Lower lobe of right lung (tissue), 2 donors: ENCODE results near the gene ANKS6. TPM values are rescaled to one million over a fixed set of nuclear protein-coding genes. Genes with fewer than 3 reads are reported as not detected.

Experiments used
- ATAC-seq, 2 donors: fragments of 200-7000 bp; cut with Tn5 transposase; one replicate each; pipeline ENCODE4 v1.9.1; 2020 to 2022; ENCODE audit warnings: mild to moderate bottlenecking in 2 of 2, moderate library complexity in 2 of 2
- DNase-seq: peaks from one replicate; pipeline ENCODE4 v3.0.0-alpha.2; 2020
- H3K27ac ChIP-seq: fragments of 200-600 bp; one replicate; pipeline ENCODE4 v1.8.0; 2022
- H3K27me3 ChIP-seq: fragments of 200-600 bp; one replicate; pipeline ENCODE4 v1.8.0; 2022; ENCODE audit warnings: low read depth
- H3K36me3 ChIP-seq: fragments of 200-600 bp; one replicate; pipeline ENCODE4 v1.8.0; 2022; ENCODE audit warnings: mild to moderate bottlenecking
- H3K4me1 ChIP-seq: fragments of 200-600 bp; one replicate; pipeline ENCODE4 v1.8.0; 2022
- H3K4me3 ChIP-seq: fragments of 200-600 bp; one replicate; pipeline ENCODE4 v1.8.0; 2022; ENCODE audit warnings: mild to moderate bottlenecking
- H3K9me3 ChIP-seq: fragments of 200-600 bp; one replicate; pipeline ENCODE4 v1.8.0; 2022
- CTCF ChIP-seq: fragments of 200-600 bp; IDR thresholded peaks from one replicate; pipeline ENCODE4 v1.8.0; 2022; ENCODE audit warnings: antibody characterized with exemption, mild to moderate bottlenecking
- intact Hi-C: fragments of 100-400 bp; cut with DNase I; formaldehyde crosslinking; loops from one replicate; pipeline ENCODE4 v1.11.0; 2022
- total RNA-seq: library from RNA; stranded (reverse); fragmentation: NEBNext Ultra II Directional; extraction: Animal tissue kit (Norgen Biotek cat#: 25700); gene quantifications from one replicate; pipeline ENCODE4 v1.2.1, GENCODE V29; 2021
- donor health status: DM: no; HTN: yes; CAD: no; lungs with severe emphysema.

The ANKS6 gene
- total RNA-seq, 1 donor from 2014 or later, result 16.5 TPM

- no peak for TF ChIP-seq CTCF
- H3K27me3 ChIP-seq, result peaks cover 83% of the 10 kb centered on the region
- no peaks in the 10 kb centered on the region for H3K9me3 ChIP-seq
- H3K4me3 ChIP-seq, result peak overlapping the region; percentile 25
- no peaks in the 10 kb centered on the region for H3K36me3 ChIP-seq
- H3K27ac ChIP-seq, result no peak overlapping the region
- ATAC-seq, result no peak
- intact Hi-C loops, result no loop called here
- no peak for DNase-seq
- peaks cover 6% of the 10 kb centered on the region for H3K4me1 ChIP-seq
These were observed 88.0 kb downstream of the ANKS6 start for GRCh38 chr9:98708103-98708932.

GRCh38 chr9:98707166-98708102 is 88.9 kb downstream of the ANKS6 start:
- peaks cover 6% of the 10 kb centered on the region for H3K4me1 ChIP-seq
- TF ChIP-seq CTCF, result peak; percentile 40
- ATAC-seq (peak; percentile 77 to 85), DNase-seq (peak; percentile 54)
- H3K27me3 ChIP-seq, result peaks cover 79% of the 10 kb centered on the region
- intact Hi-C loops, result no loop called here
- H3K9me3 ChIP-seq, result no peaks in the 10 kb centered on the region
- peak overlapping the region; percentile 21 for H3K4me3 ChIP-seq
- no peaks in the 10 kb centered on the region for H3K36me3 ChIP-seq
- H3K27ac ChIP-seq, result no peak overlapping the region

- Histone ChIP-seq H3K4me3 (no peak overlapping the region), H3K4me1 (peaks cover 6% of the 10 kb centered on the region), H3K27ac (no peak overlapping the region), H3K36me3 (no peaks in the 10 kb centered on the region), H3K9me3 (no peaks in the 10 kb centered on the region), H3K27me3 (peaks cover 76% of the 10 kb centered on the region)
- TF ChIP-seq CTCF, result no peak
- ATAC-seq (peak in 1 of 2 donors; percentile 7), DNase-seq (no peak)
- intact Hi-C loops, result no loop called here
These were observed 89.6 kb downstream of the ANKS6 start for GRCh38 chr9:98706651-98707165.

- peaks cover 44% of the 10 kb centered on the region for H3K27me3 ChIP-seq
- TF ChIP-seq CTCF, result no peak
- DNase-seq, result no peak
- no peak overlapping the region for H3K27ac ChIP-seq
- no peak overlapping the region for H3K4me3 ChIP-seq
- intact Hi-C loops, result no loop called here
- H3K9me3 ChIP-seq, result no peaks in the 10 kb centered on the region
- no peak for ATAC-seq
- peaks cover 6% of the 10 kb centered on the region for H3K4me1 ChIP-seq
- H3K36me3 ChIP-seq, result no peaks in the 10 kb centered on the region
These were observed 93.4 kb downstream of the ANKS6 start for GRCh38 chr9:98702835-98703380.

GRCh38 chr9:98702340-98702739 is 94.0 kb downstream of the ANKS6 start:
- Histone ChIP-seq H3K27me3 (peaks cover 39% of the 10 kb centered on the region), H3K4me1 (peaks cover 4% of the 10 kb centered on the region), H3K9me3 (no peaks in the 10 kb centered on the region), H3K27ac (no peak overlapping the region), H3K36me3 (no peaks in the 10 kb centered on the region), H3K4me3 (no peak overlapping the region)
- ATAC-seq (no peak), DNase-seq (no peak)
- intact Hi-C loops, result no loop called here
- no peak for TF ChIP-seq CTCF
